Mesothelial cell of epicardium (in vitro differentiated cells): Measurements from ENCODE around the gene RAB7A. TPM values are rescaled to one million over a fixed set of nuclear protein-coding genes. Genes with fewer than 3 reads are reported as not detected.

Source experiments
- DNase-seq, 2 experiments: peaks; one replicate each; pipeline ENCODE4 v3.0.0; 2021; ENCODE audit warnings: low spot score in 2 of 2; ENCODE audit not compliant: unreplicated experiment in 2 of 2
- H3K27ac Mint-ChIP-seq: 2 replicates; pipeline ENCODE4 v1.8.0; 2021; ENCODE audit warnings: mixed read lengths
- H3K27me3 Mint-ChIP-seq: 2 replicates; pipeline ENCODE4 v1.8.0; 2021; ENCODE audit warnings: low read depth, mixed read lengths
- H3K36me3 Mint-ChIP-seq: 2 replicates; pipeline ENCODE4 v1.8.0; 2021; ENCODE audit warnings: mixed read lengths
- H3K4me1 Mint-ChIP-seq: 2 replicates; pipeline ENCODE4 v1.8.0; 2021; ENCODE audit warnings: mixed read lengths
- H3K4me3 Mint-ChIP-seq: 2 replicates; pipeline ENCODE4 v1.8.0; 2021; ENCODE audit warnings: mild to moderate bottlenecking, moderate library complexity, mixed read lengths
- H3K9me3 Mint-ChIP-seq: 2 replicates; pipeline ENCODE4 v1.8.0; 2021; ENCODE audit warnings: mixed read lengths
- CTCF ChIP-seq: fragments of 200-600 bp; sonication (generic); IDR thresholded peaks from one replicate; pipeline ENCODE4 v1.5.0; 2021; ENCODE audit warnings: antibody characterized with exemption; ENCODE audit not compliant: unreplicated experiment
- total RNA-seq: library from RNA; stranded (reverse); gene quantifications from 3 replicates; pipeline ENCODE4 v1.2.1, GENCODE V29; 2021

The RAB7A gene
- total RNA-seq, 1 donor from 2014 or later = 133 TPM

DNA sequence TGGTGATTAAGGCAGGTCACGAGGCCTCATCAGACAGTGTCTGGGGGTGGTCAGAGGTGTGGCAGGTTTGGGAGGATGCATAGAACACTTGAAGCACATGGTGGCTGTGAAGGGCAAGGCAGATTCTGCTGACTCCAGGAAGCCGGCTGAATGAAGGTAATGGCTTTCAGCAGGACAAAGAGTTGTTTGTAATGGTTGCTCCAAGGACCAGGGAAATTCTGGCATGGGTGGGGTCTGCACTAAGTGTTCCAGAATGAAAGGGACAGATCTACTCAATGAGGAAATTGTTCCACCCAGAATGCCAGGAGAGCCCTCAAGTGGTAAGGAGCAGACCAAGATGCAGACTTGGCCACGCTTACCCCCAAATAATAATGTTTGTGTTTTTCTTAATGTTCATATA, 82.7 kb downstream of the RAB7A start:
- no peak overlapping the region for H3K4me3 Mint-ChIP-seq
- H3K9me3 Mint-ChIP-seq = no peaks in the 10 kb centered on the region
- no peak overlapping the region for H3K27ac Mint-ChIP-seq
- TF ChIP-seq CTCF = no peak
- H3K36me3 Mint-ChIP-seq = peaks cover 36% of the 10 kb centered on the region
- no peaks in the 10 kb centered on the region for H3K27me3 Mint-ChIP-seq
- no peak for DNase-seq
- H3K4me1 Mint-ChIP-seq = peaks cover 6% of the 10 kb centered on the region

DNA sequence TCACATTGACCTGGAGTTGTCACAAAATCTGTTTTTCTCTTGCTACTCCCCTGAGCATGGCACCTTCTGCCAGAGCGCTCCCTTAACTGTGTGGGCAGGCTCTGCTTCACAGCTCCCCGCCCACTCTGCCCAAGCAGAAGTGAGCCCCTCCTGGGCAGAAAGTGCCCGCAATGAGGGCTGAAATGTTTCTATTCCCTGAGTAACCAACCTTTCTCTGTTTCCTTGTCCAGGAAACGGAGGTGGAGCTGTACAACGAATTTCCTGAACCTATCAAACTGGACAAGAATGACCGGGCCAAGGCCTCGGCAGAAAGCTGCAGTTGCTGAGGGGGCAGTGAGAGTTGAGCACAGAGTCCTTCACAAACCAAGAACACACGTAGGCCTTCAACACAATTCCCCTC, 87.1 kb downstream of the RAB7A start:
- Mint-ChIP-seq H3K4me1 (no peaks in the 10 kb centered on the region), H3K9me3 (no peaks in the 10 kb centered on the region), H3K27ac (no peak overlapping the region), H3K4me3 (no peak overlapping the region), H3K36me3 (peaks cover 65% of the 10 kb centered on the region), H3K27me3 (no peaks in the 10 kb centered on the region)
- TF ChIP-seq CTCF = no peak
- no peak for DNase-seq

DNA sequence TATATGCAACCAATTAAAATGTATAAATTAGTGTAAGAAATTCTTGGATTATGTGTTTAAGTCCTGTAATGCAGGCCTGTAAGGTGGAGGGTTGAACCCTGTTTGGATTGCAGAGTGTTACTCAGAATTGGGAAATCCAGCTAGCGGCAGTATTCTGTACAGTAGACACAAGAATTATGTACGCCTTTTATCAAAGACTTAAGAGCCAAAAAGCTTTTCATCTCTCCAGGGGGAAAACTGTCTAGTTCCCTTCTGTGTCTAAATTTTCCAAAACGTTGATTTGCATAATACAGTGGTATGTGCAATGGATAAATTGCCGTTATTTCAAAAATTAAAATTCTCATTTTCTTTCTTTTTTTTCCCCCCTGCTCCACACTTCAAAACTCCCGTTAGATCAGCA, 88.1 kb downstream of the RAB7A start:
- H3K27ac Mint-ChIP-seq = no peak overlapping the region
- H3K27me3 Mint-ChIP-seq = no peaks in the 10 kb centered on the region
- no peak overlapping the region for H3K4me3 Mint-ChIP-seq
- H3K9me3 Mint-ChIP-seq = no peaks in the 10 kb centered on the region
- peaks cover 69% of the 10 kb centered on the region for H3K36me3 Mint-ChIP-seq
- H3K4me1 Mint-ChIP-seq = no peaks in the 10 kb centered on the region
- no peak for TF ChIP-seq CTCF
- no peak for DNase-seq

DNA sequence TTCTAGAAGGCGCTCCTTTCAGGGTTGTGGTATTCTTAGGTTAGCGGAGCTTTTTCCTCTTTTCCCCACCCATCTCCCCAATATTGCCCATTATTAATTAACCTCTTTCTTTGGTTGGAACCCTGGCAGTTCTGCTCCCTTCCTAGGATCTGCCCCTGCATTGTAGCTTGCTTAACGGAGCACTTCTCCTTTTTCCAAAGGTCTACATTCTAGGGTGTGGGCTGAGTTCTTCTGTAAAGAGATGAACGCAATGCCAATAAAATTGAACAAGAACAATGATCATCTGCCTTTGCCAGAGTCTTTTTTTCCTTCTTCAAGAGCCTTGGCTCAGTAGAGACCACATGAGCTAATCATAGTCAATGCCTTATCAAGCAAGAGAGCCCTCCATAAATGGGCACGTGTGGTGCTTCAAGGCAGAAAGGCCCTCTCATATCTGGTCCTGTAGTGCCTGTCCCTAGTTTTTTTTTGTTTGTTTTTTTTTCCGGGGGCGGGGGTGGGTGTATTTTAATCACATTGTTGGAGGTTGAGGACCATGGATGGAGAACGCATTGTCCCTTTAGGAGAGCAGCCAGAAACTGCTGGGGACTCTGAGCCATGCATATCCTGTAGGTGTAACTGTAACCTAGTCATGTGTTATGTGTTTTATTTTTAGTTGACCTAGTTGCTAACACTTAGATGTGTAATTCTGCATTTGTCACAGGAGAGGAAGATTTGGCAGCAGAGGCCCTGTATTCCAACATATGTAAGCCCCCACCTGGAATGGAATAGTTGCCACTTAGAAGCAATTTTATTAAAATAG, 88.7 kb downstream of the RAB7A start:
- TF ChIP-seq CTCF = no peak
- no peak for DNase-seq
- Mint-ChIP-seq H3K36me3 (peaks cover 65% of the 10 kb centered on the region), H3K9me3 (no peaks in the 10 kb centered on the region), H3K4me1 (no peaks in the 10 kb centered on the region), H3K27ac (no peak overlapping the region), H3K27me3 (no peaks in the 10 kb centered on the region), H3K4me3 (no peak overlapping the region)

GRCh38 chr3:128815318-128816064, 89.5 kb downstream of the RAB7A start:
- Mint-ChIP-seq H3K36me3 (peaks cover 64% of the 10 kb centered on the region), H3K4me1 (no peaks in the 10 kb centered on the region), H3K27me3 (no peaks in the 10 kb centered on the region), H3K9me3 (no peaks in the 10 kb centered on the region), H3K27ac (no peak overlapping the region), H3K4me3 (no peak overlapping the region)
- TF ChIP-seq CTCF = no peak
- no peak for DNase-seq
